Spleen (tissue), 7 donors: ENCODE measurements around the gene DLD.

ENCODE experiments used
- POLR2A ChIP-seq, 3 donors: fragments of 450-650 bp; IDR thresholded peaks; one replicate each; pipeline ENCODE4 v1.5.1; 2017; ENCODE audit warnings: antibody characterized with exemption in 3 of 3, mild to moderate bottlenecking in 1 of 3
- POLR2AphosphoS5 ChIP-seq, 3 donors: sonication (generic); formaldehyde crosslinking; IDR thresholded peaks; one replicate each; pipeline ENCODE4 v1.5.1; 2017; ENCODE audit warnings: antibody characterized with exemption in 3 of 3
- TF ChIP-seq, protein P1 (sequence below), 11 experiments: fragments of 200-600 bp in 7 of 11; fragments of 450-650 bp in 4 of 11; sonication (generic) in 4 of 11; IDR thresholded peaks in 8 of 11; conservative IDR thresholded peaks in 3 of 11; 1 replicate in 7 of 11; 2 replicates in 4 of 11; pipeline versions ENCODE4 v1.4.0 to v1.8.0; 2016 to 2021; ENCODE audit warnings: antibody characterized with exemption in 11 of 11, inconsistent platforms in 4 of 11, mild to moderate bottlenecking in 1 of 11
- donor health status: DM: no; HTN: no; CAD: no; lungs with moderate emphysema.
- donor health status: DM: no; HTN: no; CAD: no.
- donor health status: DM: no; HTN: no; CAD: no.

- no peak for TF ChIP-seq POLR2A (IDR thresholded peaks at IDR 0.05)
- TF ChIP-seq, protein P1, sequence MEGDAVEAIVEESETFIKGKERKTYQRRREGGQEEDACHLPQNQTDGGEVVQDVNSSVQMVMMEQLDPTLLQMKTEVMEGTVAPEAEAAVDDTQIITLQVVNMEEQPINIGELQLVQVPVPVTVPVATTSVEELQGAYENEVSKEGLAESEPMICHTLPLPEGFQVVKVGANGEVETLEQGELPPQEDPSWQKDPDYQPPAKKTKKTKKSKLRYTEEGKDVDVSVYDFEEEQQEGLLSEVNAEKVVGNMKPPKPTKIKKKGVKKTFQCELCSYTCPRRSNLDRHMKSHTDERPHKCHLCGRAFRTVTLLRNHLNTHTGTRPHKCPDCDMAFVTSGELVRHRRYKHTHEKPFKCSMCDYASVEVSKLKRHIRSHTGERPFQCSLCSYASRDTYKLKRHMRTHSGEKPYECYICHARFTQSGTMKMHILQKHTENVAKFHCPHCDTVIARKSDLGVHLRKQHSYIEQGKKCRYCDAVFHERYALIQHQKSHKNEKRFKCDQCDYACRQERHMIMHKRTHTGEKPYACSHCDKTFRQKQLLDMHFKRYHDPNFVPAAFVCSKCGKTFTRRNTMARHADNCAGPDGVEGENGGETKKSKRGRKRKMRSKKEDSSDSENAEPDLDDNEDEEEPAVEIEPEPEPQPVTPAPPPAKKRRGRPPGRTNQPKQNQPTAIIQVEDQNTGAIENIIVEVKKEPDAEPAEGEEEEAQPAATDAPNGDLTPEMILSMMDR (IDR thresholded peaks at IDR 0.05 in 8 of 11, conservative IDR thresholded peaks at IDR 0.05 in 3 of 11): no peak
- TF ChIP-seq POLR2AphosphoS5 (IDR thresholded peaks at IDR 0.05): no peak
Measured at GRCh38 chr7:107922886-107923285, 31.9 kb downstream of the DLD start.
